ENCODE data around the gene LSMEM2. TPM values are rescaled to one million over a fixed set of nuclear protein-coding genes. Genes with fewer than 3 reads are reported as not detected.
A peak's percentile ranks its signal among the peaks of the same experiment; 100 is the strongest.

The LSMEM2 gene
- total RNA-seq, 1 experiment from 2014 or later = 0.57 TPM

DNA sequence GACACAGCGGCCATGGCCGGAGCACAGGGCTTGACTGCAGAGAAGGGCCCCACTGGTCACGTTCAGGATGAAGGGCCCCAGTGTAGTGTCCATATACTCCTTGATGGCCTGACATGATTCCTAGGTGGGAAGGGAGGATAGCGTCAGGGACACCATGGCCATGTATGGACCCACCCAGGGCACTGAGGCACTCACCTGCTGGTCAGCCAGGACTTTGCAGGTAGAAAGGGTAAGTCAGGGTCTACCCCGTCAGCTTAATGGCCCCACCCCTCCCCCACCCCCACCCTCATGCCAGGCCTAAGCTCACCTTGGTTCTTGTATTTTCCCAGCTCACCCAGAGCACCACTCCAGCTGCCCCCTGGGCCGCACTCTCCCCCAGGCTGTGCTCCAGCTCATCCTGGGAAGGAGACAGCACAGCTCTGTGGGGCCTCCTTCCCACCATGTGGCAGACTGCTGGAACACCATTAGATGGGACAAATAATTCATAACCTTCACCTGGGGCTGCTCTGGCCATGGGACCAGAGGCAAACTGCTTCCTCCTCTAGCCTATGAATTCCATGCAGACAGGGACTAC, 21.9 kb downstream of the LSMEM2 start (continued):
- no peak for TF ChIP-seq ZNF532 (CRISPR knock-in tag; IDR thresholded peaks at IDR 0.05; ENCODE audit: borderline replicate concordance)
- no peak for TF ChIP-seq FOXJ3 (CRISPR knock-in tag; IDR thresholded peaks at IDR 0.05; ENCODE audit: borderline replicate concordance)
- no peak for TF ChIP-seq EMX1 (CRISPR knock-in tag; IDR thresholded peaks at IDR 0.05)
- TF ChIP-seq, protein P1, sequence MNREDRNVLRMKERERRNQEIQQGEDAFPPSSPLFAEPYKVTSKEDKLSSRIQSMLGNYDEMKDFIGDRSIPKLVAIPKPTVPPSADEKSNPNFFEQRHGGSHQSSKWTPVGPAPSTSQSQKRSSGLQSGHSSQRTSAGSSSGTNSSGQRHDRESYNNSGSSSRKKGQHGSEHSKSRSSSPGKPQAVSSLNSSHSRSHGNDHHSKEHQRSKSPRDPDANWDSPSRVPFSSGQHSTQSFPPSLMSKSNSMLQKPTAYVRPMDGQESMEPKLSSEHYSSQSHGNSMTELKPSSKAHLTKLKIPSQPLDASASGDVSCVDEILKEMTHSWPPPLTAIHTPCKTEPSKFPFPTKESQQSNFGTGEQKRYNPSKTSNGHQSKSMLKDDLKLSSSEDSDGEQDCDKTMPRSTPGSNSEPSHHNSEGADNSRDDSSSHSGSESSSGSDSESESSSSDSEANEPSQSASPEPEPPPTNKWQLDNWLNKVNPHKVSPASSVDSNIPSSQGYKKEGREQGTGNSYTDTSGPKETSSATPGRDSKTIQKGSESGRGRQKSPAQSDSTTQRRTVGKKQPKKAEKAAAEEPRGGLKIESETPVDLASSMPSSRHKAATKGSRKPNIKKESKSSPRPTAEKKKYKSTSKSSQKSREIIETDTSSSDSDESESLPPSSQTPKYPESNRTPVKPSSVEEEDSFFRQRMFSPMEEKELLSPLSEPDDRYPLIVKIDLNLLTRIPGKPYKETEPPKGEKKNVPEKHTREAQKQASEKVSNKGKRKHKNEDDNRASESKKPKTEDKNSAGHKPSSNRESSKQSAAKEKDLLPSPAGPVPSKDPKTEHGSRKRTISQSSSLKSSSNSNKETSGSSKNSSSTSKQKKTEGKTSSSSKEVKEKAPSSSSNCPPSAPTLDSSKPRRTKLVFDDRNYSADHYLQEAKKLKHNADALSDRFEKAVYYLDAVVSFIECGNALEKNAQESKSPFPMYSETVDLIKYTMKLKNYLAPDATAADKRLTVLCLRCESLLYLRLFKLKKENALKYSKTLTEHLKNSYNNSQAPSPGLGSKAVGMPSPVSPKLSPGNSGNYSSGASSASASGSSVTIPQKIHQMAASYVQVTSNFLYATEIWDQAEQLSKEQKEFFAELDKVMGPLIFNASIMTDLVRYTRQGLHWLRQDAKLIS (CRISPR knock-in tag; IDR thresholded peaks at IDR 0.05; ENCODE audit: borderline replicate concordance) = no peak
- TF ChIP-seq TEAD4 (CRISPR knock-in tag; IDR thresholded peaks at IDR 0.05) = no peak
- TF ChIP-seq CTCF (IDR thresholded peaks at IDR 0.05) = no peak
- no peak for TF ChIP-seq ZBTB21 (CRISPR knock-in tag; IDR thresholded peaks at IDR 0.05; ENCODE audit: borderline replicate concordance)
- no peak for TF ChIP-seq ZNF138 (CRISPR knock-in tag; conservative IDR thresholded peaks at IDR 0.05)

DNA sequence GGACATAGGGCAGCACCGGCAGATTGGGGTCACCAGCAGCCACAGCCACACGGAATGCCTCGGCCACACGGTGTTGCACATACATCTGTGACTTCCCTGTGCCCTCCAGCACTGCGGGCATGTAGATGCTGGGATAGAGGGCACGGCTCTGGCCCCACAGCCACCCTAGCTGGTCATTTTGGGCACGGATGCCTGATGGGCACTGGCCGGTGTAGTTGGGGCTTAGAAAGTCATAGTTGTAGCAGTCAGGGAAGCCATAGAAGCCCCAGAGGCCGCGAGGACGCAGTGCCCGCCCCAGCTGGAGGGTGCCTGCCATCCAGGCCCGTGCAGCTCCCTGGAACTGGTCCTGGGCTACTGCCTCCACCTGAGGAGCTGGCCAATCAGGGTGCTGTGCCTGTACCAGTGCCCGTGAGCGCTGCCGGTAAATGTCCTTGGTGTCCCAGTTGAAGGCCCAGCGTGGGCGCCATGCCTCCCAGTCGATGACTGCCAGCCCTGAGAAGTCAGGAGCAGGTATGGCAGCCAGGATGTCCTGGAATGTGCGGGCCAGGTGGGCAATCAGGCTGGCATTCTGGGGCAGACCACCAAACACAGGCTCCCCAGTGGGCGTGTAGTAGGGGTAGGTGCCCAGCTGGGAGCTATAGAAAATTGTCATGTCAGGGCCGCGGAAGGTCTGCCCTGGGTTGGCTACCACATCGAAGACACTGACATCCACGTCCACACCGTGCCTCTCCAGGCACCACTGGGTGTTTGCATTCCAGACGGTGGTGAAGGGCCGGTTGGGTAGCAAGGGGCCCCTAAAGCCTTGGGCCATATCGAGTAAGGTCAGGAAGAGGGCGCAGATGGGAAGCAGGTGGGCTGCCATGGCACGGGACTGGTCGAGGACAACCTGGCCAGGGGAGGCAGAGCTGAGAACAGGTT, 23.5 kb downstream of the LSMEM2 start:
- no peaks in the 10 kb centered on the region; the same call in 1 of the 2 replicates for H3K27me3 Mint-ChIP-seq (ENCODE audit: low read depth)
- ChIA-PET POLR2A (interaction anchor here (1.4 kb wide), 1 partner anchor 25 kb away, joined by 3 read pairs; the partner anchor contains the start of gene TUSC2), CTCF (interaction anchor here (1.1 to 5.9 kb wide), 12 partner anchors 13 to 108 kb away, joined by 3 to 95 read pairs (median 6); partner anchors contain the start of genes HYAL2, RASSF1 and TUSC2)
- H3K4me1 Mint-ChIP-seq = peaks cover 22% of the 10 kb centered on the region
- no peak for ATAC-seq
- DNase-seq (ENCODE audit: low spot score) = no peak
- H3K36me3 Mint-ChIP-seq = 0 out of 2 replicates have a peak, but pooled peaks cover 4% of the 10 kb centered on the region
- peaks cover 10% of the 10 kb centered on the region; the same call in 1 of the 2 replicates for H3K9me3 Mint-ChIP-seq
- no peak overlapping the region for H3K4me3 Mint-ChIP-seq
- H3K27ac Mint-ChIP-seq = peak overlapping the region; percentile 36; the same call in 1 of the 2 replicates
- TF ChIP-seq, protein P2, sequence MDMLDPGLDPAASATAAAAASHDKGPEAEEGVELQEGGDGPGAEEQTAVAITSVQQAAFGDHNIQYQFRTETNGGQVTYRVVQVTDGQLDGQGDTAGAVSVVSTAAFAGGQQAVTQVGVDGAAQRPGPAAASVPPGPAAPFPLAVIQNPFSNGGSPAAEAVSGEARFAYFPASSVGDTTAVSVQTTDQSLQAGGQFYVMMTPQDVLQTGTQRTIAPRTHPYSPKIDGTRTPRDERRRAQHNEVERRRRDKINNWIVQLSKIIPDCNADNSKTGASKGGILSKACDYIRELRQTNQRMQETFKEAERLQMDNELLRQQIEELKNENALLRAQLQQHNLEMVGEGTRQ (CRISPR knock-in tag; IDR thresholded peaks at IDR 0.05) = no peak
- TF ChIP-seq ATF1 (CRISPR knock-in tag; IDR thresholded peaks at IDR 0.05) (no peak), ZNF532 (CRISPR knock-in tag; IDR thresholded peaks at IDR 0.05; ENCODE audit: borderline replicate concordance) (no peak), ZNF423 (CRISPR knock-in tag; IDR thresholded peaks at IDR 0.05) (no peak), NR3C1 (CRISPR knock-in tag; conservative IDR thresholded peaks at IDR 0.05; ENCODE audit: low read depth) (no peak), ZNF121 (CRISPR knock-in tag; IDR thresholded peaks at IDR 0.05) (no peak), NR2C2 (CRISPR knock-in tag; IDR thresholded peaks at IDR 0.05) (no peak), FOXP4 (CRISPR knock-in tag; IDR thresholded peaks at IDR 0.05) (no peak), FOXK1 (CRISPR knock-in tag; IDR thresholded peaks at IDR 0.05) (no peak)

Measured in WTC11 (cell line).